ENCODE measurements around the gene CKB. TPM values are rescaled to one million over a fixed set of nuclear protein-coding genes. Genes with fewer than 3 reads are reported as not detected.
A peak's percentile ranks its signal among the peaks of the same experiment; 100 is the strongest.

The CKB gene
- total and polyA plus RNA-seq, 3 donors from 2014 or later, result 504 to 1,322 (median 1,148) TPM

GRCh38 chr14:103521951-103522563, 573 bp downstream of the CKB start:
- H3K4me1 ChIP-seq, result peaks cover 64% of the 10 kb centered on the region
- intact Hi-C loops (cut with DNase I; ENCODE audit: low total_unique reads), result no loop called here
- DNase-seq, result no peak

GRCh38 chr14:103521438-103521950, 1.1 kb downstream of the CKB start:
- TF ChIP-seq CTCF (IDR thresholded peaks at IDR 0.05), result no peak
- no peak for TF ChIP-seq POLR2A (IDR thresholded peaks at IDR 0.05)
- DNase-seq, result no peak
- 0% methylated on average over 15 of the region's 77 CpGs; no CpG with 5 or more reads in 1 of the 2 donors for WGBS, 2 donors
- Histone ChIP-seq H3K27me3 (no peaks in the 10 kb centered on the region), H3K9me3 (no peaks in the 10 kb centered on the region), H3K27ac (peak overlapping the region; percentile 94 to 95), H3K4me1 (peaks cover 61% of the 10 kb centered on the region), H3K36me3 (ENCODE audit: low read depth, missing control alignments) (no peaks in the 10 kb centered on the region), H3K4me3 (peak overlapping the region; percentile 77 to 88)
- intact Hi-C loops (cut with DNase I; ENCODE audit: low total_unique reads), result no loop called here

More at GRCh38 chr14:103521951-103522563, 573 bp downstream of the CKB start:
- TF ChIP-seq POLR2A (IDR thresholded peaks at IDR 0.05) (no peak), CTCF (IDR thresholded peaks at IDR 0.05) (no peak)
- Histone ChIP-seq H3K36me3 (ENCODE audit: low read depth, missing control alignments) (no peaks in the 10 kb centered on the region), H3K27ac (peak overlapping the region; percentile 94 to 95), H3K27me3 (no peaks in the 10 kb centered on the region), H3K4me3 (peak overlapping the region; percentile 77 to 88), H3K9me3 (no peaks in the 10 kb centered on the region)
- WGBS, 2 donors, result 1 to 2% methylated on average over 15 to 25 of the region's 74 CpGs

GRCh38 chr14:103520657-103521437, 1.8 kb downstream of the CKB start:
- peak; percentile 29 to 66 (median 52) for TF ChIP-seq CTCF (IDR thresholded peaks at IDR 0.05)
- TF ChIP-seq POLR2A (IDR thresholded peaks at IDR 0.05), result no peak
- Histone ChIP-seq H3K36me3 (ENCODE audit: low read depth, missing control alignments) (no peaks in the 10 kb centered on the region), H3K4me1 (peaks cover 55% of the 10 kb centered on the region), H3K27ac (peak overlapping the region; percentile 94 to 95), H3K4me3 (peak overlapping the region; percentile 77 to 88), H3K27me3 (no peaks in the 10 kb centered on the region), H3K9me3 (no peaks in the 10 kb centered on the region)
- peak; percentile 93 for DNase-seq
- WGBS, 2 donors, result 2% methylated on average over 45 of the region's 66 CpGs; no CpG with 5 or more reads in 1 of the 2 donors
- intact Hi-C loops (cut with DNase I; ENCODE audit: low total_unique reads), result no loop called here

GRCh38 chr14:103520269-103520656, 2.4 kb downstream of the CKB start:
- TF ChIP-seq POLR2A (IDR thresholded peaks at IDR 0.05), result no peak
- TF ChIP-seq CTCF (IDR thresholded peaks at IDR 0.05), result no peak
- intact Hi-C loops (cut with DNase I; ENCODE audit: low total_unique reads), result no loop called here
- Histone ChIP-seq H3K4me3 (peak overlapping the region; percentile 77 to 88), H3K4me1 (peaks cover 49% of the 10 kb centered on the region), H3K27ac (peak overlapping the region; percentile 94 to 95), H3K9me3 (no peaks in the 10 kb centered on the region), H3K36me3 (ENCODE audit: low read depth, missing control alignments) (no peaks in the 10 kb centered on the region), H3K27me3 (no peaks in the 10 kb centered on the region)
- WGBS, 2 donors, result 46 to 55% methylated on average over 10 of the region's 10 CpGs
- DNase-seq, result no peak
